22Rv1 (cell line): ENCODE results near the gene CRYBG2.

Experiments
- H3K27ac ChIP-seq: fragments of 450-650 bp; 2 replicates; pipeline ENCODE4 v1.5.1; 2017
- ZFX ChIP-seq: fragments of 450-650 bp; IDR thresholded peaks from 2 replicates; pipeline ENCODE4 v1.6.1; 2017; ENCODE audit warnings: antibody characterized with exemption, borderline replicate concordance
- TF ChIP-seq, protein P1 (sequence below): fragments of 450-650 bp; IDR thresholded peaks from 2 replicates; pipeline ENCODE4 v1.5.1; 2017; ENCODE audit warnings: mild to moderate bottlenecking

Gene CRYBG2

DNA sequence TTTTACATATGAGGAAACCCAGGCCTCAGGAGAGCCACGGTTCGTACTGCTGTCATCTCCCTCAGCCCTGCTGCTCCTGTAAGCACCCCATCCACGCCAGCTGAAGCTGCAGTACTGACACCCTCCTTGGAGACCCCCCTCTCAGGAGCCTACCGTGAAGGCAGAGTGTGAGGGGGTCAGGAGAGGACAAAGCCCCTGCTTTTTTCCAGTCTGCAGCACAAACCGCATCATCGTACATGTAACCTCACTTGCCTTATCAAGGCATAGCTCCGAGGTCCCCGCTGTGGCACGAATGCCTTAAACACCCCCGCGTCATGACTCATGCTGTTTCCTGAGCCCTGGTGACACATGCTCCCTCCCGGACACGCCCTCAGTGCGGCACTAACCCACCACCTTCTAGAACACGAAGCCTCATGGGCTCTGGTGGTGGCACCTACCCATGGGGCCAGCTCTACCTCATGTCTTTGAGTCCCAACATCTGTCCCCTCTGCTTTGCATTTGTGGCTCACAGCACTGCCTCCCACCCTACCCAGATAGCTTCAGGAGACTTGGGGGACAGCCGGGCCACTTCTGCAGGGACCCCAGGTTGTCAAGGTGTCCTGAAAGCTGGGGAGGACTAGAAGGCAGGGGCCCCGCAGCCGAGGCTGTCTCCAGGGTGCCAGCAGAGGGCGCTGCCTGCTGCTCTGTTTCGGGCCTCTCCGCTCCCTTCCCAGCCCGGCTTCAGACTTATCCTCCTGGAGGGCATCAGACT lies 69.2 kb downstream of the CRYBG2 start:
- TF ChIP-seq ZFX = no peak
- TF ChIP-seq, protein P1, sequence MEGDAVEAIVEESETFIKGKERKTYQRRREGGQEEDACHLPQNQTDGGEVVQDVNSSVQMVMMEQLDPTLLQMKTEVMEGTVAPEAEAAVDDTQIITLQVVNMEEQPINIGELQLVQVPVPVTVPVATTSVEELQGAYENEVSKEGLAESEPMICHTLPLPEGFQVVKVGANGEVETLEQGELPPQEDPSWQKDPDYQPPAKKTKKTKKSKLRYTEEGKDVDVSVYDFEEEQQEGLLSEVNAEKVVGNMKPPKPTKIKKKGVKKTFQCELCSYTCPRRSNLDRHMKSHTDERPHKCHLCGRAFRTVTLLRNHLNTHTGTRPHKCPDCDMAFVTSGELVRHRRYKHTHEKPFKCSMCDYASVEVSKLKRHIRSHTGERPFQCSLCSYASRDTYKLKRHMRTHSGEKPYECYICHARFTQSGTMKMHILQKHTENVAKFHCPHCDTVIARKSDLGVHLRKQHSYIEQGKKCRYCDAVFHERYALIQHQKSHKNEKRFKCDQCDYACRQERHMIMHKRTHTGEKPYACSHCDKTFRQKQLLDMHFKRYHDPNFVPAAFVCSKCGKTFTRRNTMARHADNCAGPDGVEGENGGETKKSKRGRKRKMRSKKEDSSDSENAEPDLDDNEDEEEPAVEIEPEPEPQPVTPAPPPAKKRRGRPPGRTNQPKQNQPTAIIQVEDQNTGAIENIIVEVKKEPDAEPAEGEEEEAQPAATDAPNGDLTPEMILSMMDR = peak; percentile 79
- peak overlapping the region; percentile 20; the same call in 1 of the 2 replicates for H3K27ac ChIP-seq

DNA sequence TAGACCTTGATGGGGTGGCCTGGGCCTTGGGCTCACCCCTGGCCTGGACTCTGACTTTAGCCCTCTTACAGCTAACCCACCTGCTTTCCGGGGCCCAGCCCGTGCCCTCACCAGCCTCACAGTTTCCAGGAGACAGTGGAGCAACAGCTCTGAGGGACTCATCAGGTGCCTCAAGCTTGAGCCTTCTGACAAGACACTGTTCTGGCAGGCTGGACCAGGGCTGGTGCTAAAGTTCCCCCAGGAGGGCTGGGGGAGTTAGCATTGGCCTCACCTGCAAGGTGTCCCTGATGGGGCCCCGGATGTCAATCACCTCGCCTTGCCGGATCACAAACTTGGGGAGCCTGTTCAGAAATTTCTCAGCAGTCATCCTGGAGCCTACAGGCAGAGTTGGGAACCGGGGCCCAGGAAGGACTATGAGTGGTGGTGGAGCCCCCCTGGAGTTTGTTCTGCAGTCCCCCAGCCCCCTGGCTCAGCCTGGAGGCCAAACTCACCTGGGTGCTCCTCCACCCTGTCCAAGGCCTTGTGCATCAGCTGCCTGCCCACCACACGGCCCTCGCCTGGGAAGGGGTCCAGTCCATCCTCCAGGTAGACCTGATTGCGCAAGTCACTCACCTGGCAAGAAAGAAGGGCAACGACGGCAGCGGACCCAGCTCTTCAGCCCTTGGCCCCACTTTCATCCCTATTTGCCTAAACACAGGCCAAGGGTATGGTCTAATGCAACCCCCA lies 69.9 kb downstream of the CRYBG2 start:
- no peak for TF ChIP-seq ZFX
- TF ChIP-seq, protein P1 = no peak

DNA sequence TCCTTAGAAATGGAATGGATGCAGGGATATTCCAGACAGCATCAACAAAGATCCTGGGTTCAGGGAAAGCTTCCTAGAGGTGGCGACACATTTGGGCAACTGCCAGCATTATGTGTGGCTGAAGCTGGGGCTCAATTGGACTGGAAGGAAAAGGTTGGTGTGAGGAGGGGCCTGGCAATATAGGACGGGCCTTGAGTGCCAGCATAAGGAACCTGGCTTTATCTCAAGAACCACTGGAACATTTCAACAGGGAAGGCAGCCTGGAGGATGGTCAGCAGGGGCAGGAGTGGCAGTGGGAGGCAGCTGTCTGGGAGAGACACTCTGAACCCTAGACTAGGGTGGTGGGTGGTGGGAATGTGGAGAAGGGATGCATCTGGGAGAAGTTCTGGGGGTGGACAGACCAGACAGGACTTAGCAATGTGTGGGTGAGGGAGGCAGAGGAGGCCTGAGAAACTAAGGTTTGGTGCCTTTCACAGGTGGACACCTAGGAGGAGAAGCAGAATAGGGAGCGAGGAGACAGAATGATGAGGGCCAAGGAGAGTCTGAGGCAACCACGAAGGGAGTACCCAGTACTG lies 70.6 kb downstream of the CRYBG2 start:
- TF ChIP-seq, protein P1 = no peak
- TF ChIP-seq ZFX = no peak
- peak overlapping the region; percentile 20 for H3K27ac ChIP-seq

More for the DNA sequence above, 69.9 kb downstream of the CRYBG2 start:
- H3K27ac ChIP-seq = peak overlapping the region; percentile 20

DNA sequence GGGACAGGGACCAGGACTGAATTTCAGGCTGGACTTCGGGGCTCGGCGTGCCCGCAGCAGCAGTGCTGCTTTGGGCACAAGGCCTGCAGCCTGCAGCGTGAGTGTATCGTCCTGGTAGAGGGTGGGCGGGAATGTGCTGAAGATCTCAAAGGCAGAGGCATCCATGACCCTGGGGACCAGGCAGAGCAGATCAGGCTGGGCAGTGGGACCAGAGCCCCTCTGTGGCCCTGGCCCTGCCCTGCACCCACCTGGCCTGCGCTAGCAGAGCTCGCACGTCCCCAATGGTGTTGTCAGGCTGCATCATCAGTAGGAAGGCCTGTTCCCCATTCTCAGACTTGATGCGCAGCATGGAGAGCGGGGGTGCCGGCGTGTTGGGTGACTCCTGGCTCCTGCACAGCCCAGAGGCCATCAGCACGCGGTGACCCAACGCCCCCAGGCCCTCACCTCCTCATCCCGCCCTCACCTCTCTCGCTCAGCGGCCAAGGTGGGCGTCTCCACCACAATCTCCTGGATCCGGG lies 71.5 kb downstream of the CRYBG2 start:
- H3K27ac ChIP-seq = peak overlapping the region; percentile 20; the same call in 1 of the 2 replicates
- TF ChIP-seq, protein P1 = no peak
- no peak for TF ChIP-seq ZFX

DNA sequence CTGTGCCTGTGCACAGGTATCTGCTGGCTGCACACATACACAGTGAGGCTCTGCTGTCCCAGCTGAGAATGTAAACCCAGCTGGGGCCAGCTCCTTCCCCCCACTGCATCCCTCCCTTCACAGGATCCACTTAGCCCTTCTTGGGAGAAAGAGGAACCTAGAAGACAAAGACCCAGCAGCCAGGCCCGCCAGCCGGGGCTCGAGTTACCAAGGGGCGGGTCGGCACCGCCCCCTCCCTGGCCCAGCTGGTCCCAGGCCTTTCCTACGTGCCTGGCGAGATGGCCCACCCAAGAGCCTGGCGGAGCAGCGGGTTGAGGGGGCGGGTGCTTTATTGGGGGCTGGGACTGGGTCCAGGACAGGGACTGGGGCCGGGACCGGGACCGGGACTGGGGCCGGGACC lies 72.0 kb downstream of the CRYBG2 start:
- H3K27ac ChIP-seq = peak overlapping the region; percentile 91
- TF ChIP-seq ZFX = no peak
- TF ChIP-seq, protein P1 = no peak

DNA sequence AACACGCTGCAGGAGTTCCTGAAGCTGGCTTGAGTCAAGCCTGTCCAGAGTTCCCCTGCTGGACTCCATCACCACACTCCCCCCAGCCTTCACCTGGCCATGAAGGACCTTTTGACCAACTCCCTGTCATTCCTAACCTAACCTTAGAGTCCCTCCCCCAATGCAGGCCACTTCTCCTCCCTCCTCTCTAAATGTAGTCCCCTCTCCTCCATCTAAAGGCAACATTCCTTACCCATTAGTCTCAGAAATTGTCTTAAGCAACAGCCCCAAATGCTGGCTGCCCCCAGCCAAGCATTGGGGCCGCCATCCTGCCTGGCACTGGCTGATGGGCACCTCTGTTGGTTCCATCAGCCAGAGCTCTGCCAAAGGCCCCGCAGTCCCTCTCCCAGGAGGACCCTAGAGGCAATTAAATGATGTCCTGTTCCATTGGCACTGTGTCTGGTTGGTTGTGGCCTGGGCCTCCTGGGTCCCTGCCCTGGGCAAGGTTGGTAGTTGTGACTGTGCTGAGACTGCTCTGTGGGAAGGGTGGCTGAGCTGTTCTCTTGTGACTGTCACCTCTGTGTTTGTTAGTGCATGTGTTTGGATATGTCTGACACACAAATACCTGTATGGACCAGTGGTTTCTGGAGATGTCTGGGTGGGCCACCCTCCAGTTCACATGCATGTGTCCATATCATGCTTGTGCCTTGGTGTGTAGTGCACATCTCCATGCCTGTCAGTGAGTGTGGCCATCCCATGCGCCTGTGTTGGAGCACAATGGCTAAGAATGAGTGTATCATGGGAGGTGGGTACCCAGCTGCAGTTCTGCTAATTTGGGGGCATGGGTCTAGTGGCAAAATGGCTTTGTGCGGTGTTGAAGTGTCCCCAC lies 72.6 kb downstream of the CRYBG2 start:
- peak overlapping the region; percentile 91 for H3K27ac ChIP-seq
- TF ChIP-seq, protein P1 = no peak
- no peak for TF ChIP-seq ZFX
